GM23338 (cell line): ENCODE data around the gene CST9. TPM values are rescaled to one million over a fixed set of nuclear protein-coding genes. Genes with fewer than 3 reads are reported as not detected.

ENCODE experiments used
- ATAC-seq: fragments of 200-7000 bp; cut with Tn5 transposase; 3 replicates; pipeline ENCODE4 v1.9.1; 2020
- DNase-seq: peaks from one replicate; pipeline ENCODE4 v3.0.0-alpha.2; 2015; ENCODE audit warnings: low spot score
- H2AFZ ChIP-seq: fragments of 200-600 bp; sonication (generic); 2 replicates; pipeline ENCODE4 v1.8.0; 2016; ENCODE audit warnings: antibody characterized with exemption, mild to moderate bottlenecking, moderate library complexity
- H3F3A ChIP-seq: fragments of 200-600 bp; sonication (generic); replicated peaks from 2 replicates; pipeline ENCODE4 v1.8.0; 2017; ENCODE audit warnings: antibody characterized with exemption, mixed run types, low read depth
- H3K27ac ChIP-seq: fragments of 200-600 bp; sonication (generic); 2 replicates; pipeline ENCODE4 v1.6.1; 2016; ENCODE audit warnings: low read depth
- H3K27me3 ChIP-seq: fragments of 200-600 bp; sonication (generic); 2 replicates; pipeline ENCODE4 v1.8.0; 2016; ENCODE audit warnings: mild to moderate bottlenecking, mixed run types, moderate library complexity; ENCODE audit not compliant: insufficient read depth
- H3K36me3 ChIP-seq: fragments of 200-600 bp; sonication (generic); 2 replicates; pipeline ENCODE4 v1.8.0; 2016; ENCODE audit warnings: mild to moderate bottlenecking; ENCODE audit not compliant: insufficient read depth
- H3K4me1 ChIP-seq: fragments of 200-600 bp; sonication (generic); 2 replicates; pipeline ENCODE4 v1.8.0; 2016; ENCODE audit warnings: mild to moderate bottlenecking, moderate library complexity; ENCODE audit not compliant: insufficient read depth
- H3K4me2 ChIP-seq: fragments of 200-600 bp; sonication (generic); 2 replicates; pipeline ENCODE4 v1.7.1; 2017; ENCODE audit warnings: mixed run types
- H3K4me3 ChIP-seq: fragments of 200-600 bp; sonication (generic); 2 replicates; pipeline ENCODE4 v1.6.1; 2016; ENCODE audit warnings: mixed run types
- H3K79me2 ChIP-seq: fragments of 200-600 bp; sonication (generic); replicated peaks from 2 replicates; pipeline ENCODE4 v1.8.0; 2017; ENCODE audit warnings: mild to moderate bottlenecking; ENCODE audit not compliant: insufficient read depth
- H3K9me2 ChIP-seq: fragments of 200-600 bp; sonication (generic); 2 replicates; pipeline ENCODE4 v1.8.0; 2017; ENCODE audit not compliant: insufficient read depth
- H4K20me1 ChIP-seq: fragments of 200-600 bp; sonication (generic); replicated peaks from 2 replicates; pipeline ENCODE4 v1.8.0; 2017; ENCODE audit warnings: mild to moderate bottlenecking; ENCODE audit not compliant: insufficient read depth
- H3K27ac Mint-ChIP-seq: 2 replicates; pipeline ENCODE4 v1.8.0; 2020; ENCODE audit warnings: inconsistent platforms, mild to moderate bottlenecking, moderate library complexity, mixed read lengths
- H3K27me3 Mint-ChIP-seq: 3 replicates; pipeline ENCODE4 v1.8.0; 2022; ENCODE audit warnings: low read depth, mild to moderate bottlenecking, moderate library complexity, mixed read lengths, inconsistent platforms; ENCODE audit not compliant: insufficient read depth, poor library complexity
- H3K36me3 Mint-ChIP-seq: 3 replicates; pipeline ENCODE4 v1.8.0; 2021; ENCODE audit warnings: low read depth, mild to moderate bottlenecking, inconsistent platforms, moderate library complexity, mixed read lengths
- H3K4me1 Mint-ChIP-seq: 3 replicates; pipeline ENCODE4 v1.8.0; 2020; ENCODE audit warnings: mild to moderate bottlenecking, inconsistent platforms, mixed read lengths
- H3K4me3 Mint-ChIP-seq: 3 replicates; pipeline ENCODE4 v1.8.0; 2021; ENCODE audit warnings: moderate library complexity, mild to moderate bottlenecking, inconsistent platforms, mixed read lengths
- H3K9me3 Mint-ChIP-seq: 3 replicates; pipeline ENCODE4 v1.8.0; 2020; ENCODE audit warnings: moderate library complexity, mild to moderate bottlenecking, inconsistent platforms, mixed read lengths
- CREB1 ChIP-seq: fragments of 250-450 bp; sonication (Bioruptor Pico); IDR thresholded peaks from 2 replicates; pipeline ENCODE4 v1.5.0; 2020; ENCODE audit warnings: low read depth, mild to moderate bottlenecking, moderate library complexity
- EZH2 ChIP-seq: fragments of 200-600 bp; sonication (generic); IDR thresholded peaks from one replicate; pipeline ENCODE4 v1.8.0; 2017; ENCODE audit warnings: antibody characterized with exemption, mild to moderate bottlenecking, low read depth; ENCODE audit not compliant: unreplicated experiment
- EZH2phosphoT487 ChIP-seq: fragments of 200-600 bp; sonication (generic); IDR thresholded peaks from one replicate; pipeline ENCODE4 v1.8.1; 2018; ENCODE audit warnings: antibody characterized with exemption; ENCODE audit not compliant: unreplicated experiment
- JUNB ChIP-seq: IDR thresholded peaks from one replicate; pipeline ENCODE4 v1.6.1; 2016; ENCODE audit warnings: antibody characterized with exemption; ENCODE audit not compliant: unreplicated experiment
- NANOG ChIP-seq: IDR thresholded peaks from 2 replicates; pipeline ENCODE4 v1.6.1; 2016; ENCODE audit warnings: antibody characterized with exemption, borderline replicate concordance
- POLR2AphosphoS5 ChIP-seq: IDR thresholded peaks from 2 replicates; pipeline ENCODE4 v1.6.1; 2016; ENCODE audit warnings: antibody characterized with exemption, low read depth
- STAT1 ChIP-seq: IDR thresholded peaks from one replicate; pipeline ENCODE4 v1.6.1; 2016; ENCODE audit warnings: antibody characterized with exemption; ENCODE audit not compliant: unreplicated experiment
- ZNF331 ChIP-seq: fragments of 250-450 bp; sonication (Bioruptor Pico); IDR thresholded peaks from 2 replicates; pipeline ENCODE4 v1.5.0; 2020; ENCODE audit warnings: low read depth, mild to moderate bottlenecking, moderate library complexity
- polyA plus RNA-seq: library from polyadenylated mRNA; unstranded; fragments of >200 nt; fragmentation: Nextera tagmentation; extraction: Ambion mirVana; gene quantifications from 2 replicates; pipeline ENCODE4 v1.2.1, GENCODE V29; 2016
- total RNA-seq: library from RNA; depleted of rRNA; stranded (reverse); fragments of >200 nt; shearing (Covaris generic); gene quantifications from 2 replicates; pipeline ENCODE4 v1.2.3, GENCODE V29; 2014
- TF ChIP-seq, protein P1 (sequence below): fragments of 250-450 bp; sonication (Bioruptor Pico); IDR thresholded peaks from 2 replicates; pipeline ENCODE4 v1.5.0; 2020; ENCODE audit warnings: mild to moderate bottlenecking, moderate library complexity
- TF ChIP-seq, protein P2 (sequence below), 2 experiments: fragments of 200-600 bp in 1 of 2; sonication (generic) in 1 of 2; conservative IDR thresholded peaks; 2 replicates each; pipeline versions ENCODE4 v1.5.1 to v1.6.1; 2016 to 2017; ENCODE audit warnings: antibody characterized with exemption in 2 of 2, low read depth in 2 of 2, mild to moderate bottlenecking in 2 of 2, moderate library complexity in 1 of 2

Gene CST9
- total and polyA plus RNA-seq, 2 experiments from 2014 or later, result not detected

DNA sequence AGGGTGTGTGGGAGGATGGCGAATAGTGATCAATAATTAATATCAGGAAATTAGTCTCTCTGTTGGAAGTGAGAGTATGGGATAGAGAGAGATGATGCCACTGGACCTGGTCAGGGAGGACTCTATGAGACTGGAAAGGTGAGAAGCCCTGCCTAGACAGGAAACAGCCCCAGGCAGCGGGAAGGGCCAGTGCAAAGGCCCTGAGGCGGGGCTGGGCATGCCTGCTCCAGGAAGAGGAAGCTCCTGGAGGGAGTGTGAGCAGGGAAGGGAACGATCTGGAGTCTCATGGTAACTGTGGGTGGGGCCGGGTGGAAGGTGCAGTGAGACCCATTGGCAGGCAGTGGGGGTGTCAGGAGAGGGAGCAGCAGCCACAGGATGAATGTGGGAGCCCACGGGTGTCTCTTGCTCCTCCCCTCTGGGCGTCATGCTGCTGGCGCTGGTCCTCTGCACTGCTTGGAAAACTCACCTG is 33.8 kb upstream of the CST9 start (continued):
- TF ChIP-seq, protein P1, sequence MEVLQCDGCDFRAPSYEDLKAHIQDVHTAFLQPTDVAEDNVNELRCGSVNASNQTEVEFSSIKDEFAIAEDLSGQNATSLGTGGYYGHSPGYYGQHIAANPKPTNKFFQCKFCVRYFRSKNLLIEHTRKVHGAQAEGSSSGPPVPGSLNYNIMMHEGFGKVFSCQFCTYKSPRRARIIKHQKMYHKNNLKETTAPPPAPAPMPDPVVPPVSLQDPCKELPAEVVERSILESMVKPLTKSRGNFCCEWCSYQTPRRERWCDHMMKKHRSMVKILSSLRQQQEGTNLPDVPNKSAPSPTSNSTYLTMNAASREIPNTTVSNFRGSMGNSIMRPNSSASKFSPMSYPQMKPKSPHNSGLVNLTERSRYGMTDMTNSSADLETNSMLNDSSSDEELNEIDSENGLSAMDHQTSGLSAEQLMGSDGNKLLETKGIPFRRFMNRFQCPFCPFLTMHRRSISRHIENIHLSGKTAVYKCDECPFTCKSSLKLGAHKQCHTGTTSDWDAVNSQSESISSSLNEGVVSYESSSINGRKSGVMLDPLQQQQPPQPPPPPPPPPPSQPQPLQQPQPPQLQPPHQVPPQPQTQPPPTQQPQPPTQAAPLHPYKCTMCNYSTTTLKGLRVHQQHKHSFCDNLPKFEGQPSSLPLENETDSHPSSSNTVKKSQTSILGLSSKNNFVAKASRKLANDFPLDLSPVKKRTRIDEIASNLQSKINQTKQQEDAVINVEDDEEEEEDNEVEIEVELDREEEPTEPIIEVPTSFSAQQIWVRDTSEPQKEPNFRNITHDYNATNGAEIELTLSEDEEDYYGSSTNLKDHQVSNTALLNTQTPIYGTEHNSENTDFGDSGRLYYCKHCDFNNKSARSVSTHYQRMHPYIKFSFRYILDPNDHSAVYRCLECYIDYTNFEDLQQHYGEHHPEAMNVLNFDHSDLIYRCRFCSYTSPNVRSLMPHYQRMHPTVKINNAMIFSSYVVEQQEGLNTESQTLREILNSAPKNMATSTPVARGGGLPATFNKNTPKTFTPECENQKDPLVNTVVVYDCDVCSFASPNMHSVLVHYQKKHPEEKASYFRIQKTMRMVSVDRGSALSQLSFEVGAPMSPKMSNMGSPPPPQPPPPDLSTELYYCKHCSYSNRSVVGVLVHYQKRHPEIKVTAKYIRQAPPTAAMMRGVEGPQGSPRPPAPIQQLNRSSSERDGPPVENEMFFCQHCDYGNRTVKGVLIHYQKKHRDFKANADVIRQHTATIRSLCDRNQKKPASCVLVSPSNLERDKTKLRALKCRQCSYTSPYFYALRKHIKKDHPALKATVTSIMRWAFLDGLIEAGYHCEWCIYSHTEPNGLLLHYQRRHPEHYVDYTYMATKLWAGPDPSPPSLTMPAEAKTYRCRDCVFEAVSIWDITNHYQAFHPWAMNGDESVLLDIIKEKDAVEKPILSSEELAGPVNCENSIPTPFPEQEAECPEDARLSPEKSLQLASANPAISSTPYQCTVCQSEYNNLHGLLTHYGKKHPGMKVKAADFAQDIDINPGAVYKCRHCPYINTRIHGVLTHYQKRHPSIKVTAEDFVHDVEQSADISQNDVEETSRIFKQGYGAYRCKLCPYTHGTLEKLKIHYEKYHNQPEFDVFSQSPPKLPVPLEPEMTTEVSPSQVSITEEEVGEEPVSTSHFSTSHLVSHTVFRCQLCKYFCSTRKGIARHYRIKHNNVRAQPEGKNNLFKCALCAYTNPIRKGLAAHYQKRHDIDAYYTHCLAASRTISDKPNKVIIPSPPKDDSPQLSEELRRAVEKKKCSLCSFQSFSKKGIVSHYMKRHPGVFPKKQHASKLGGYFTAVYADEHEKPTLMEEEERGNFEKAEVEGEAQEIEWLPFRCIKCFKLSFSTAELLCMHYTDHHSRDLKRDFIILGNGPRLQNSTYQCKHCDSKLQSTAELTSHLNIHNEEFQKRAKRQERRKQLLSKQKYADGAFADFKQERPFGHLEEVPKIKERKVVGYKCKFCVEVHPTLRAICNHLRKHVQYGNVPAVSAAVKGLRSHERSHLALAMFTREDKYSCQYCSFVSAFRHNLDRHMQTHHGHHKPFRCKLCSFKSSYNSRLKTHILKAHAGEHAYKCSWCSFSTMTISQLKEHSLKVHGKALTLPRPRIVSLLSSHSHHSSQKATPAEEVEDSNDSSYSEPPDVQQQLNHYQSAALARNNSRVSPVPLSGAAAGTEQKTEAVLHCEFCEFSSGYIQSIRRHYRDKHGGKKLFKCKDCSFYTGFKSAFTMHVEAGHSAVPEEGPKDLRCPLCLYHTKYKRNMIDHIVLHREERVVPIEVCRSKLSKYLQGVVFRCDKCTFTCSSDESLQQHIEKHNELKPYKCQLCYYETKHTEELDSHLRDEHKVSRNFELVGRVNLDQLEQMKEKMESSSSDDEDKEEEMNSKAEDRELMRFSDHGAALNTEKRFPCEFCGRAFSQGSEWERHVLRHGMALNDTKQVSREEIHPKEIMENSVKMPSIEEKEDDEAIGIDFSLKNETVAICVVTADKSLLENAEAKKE, result no peak
- TF ChIP-seq CREB1 (CRISPR knock-in tag) (no peak), STAT1 (no peak), POLR2AphosphoS5 (no peak), ZNF331 (CRISPR knock-in tag) (no peak)

DNA sequence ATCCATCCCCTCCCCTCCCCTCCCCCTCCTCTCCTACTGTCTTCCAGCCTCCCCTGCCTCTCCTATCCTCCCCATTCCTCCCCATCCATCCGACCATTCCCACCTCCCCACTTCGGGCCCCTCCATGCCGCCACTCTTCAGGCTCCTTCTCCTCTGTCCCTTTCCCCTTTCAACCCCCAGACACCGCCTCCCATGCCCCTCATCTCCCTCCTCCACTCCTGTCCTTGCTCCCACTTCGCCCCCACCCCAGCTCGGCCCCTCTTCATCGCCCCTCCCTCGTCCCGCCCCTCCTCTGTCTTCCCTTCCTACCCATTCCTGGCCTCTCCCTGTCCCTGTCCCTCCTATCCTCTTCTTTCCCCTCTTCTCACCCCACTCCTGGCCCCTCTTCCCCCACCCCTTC is 32.6 kb upstream of the CST9 start:
- no peak overlapping the region for H2AFZ ChIP-seq
- peaks cover 3% of the 10 kb centered on the region; the same call in 1 of the 2 replicates for H3K9me2 ChIP-seq
- H3K36me3 ChIP-seq, result no peaks in the 10 kb centered on the region
- peaks cover 26% of the 10 kb centered on the region for H3K27me3 Mint-ChIP-seq
- peaks cover 22% of the 10 kb centered on the region for H3K4me1 Mint-ChIP-seq
- H3K4me2 ChIP-seq, result no peak overlapping the region
- H3K27me3 ChIP-seq, result peaks cover 12% of the 10 kb centered on the region
- no peak overlapping the region for H3K4me3 Mint-ChIP-seq
- no peak overlapping the region for H3K27ac Mint-ChIP-seq
- H3K36me3 Mint-ChIP-seq, result no peaks in the 10 kb centered on the region; the same call in 2 of the 3 replicates
- H3K9me3 Mint-ChIP-seq, result peaks cover 5% of the 10 kb centered on the region; the same call in 1 of the 3 replicates
- no peaks in the 10 kb centered on the region for H3K79me2 ChIP-seq
- peaks cover 6% of the 10 kb centered on the region; the same call in 1 of the 2 replicates for H3K4me1 ChIP-seq
- no peak overlapping the region for H3K4me3 ChIP-seq
- H4K20me1 ChIP-seq, result no peaks in the 10 kb centered on the region
- no peak overlapping the region for H3K27ac ChIP-seq
- H3F3A ChIP-seq, result no peaks in the 10 kb centered on the region
- no peak for DNase-seq
- ATAC-seq, result no peak
- no peak for TF ChIP-seq EZH2phosphoT487
- TF ChIP-seq NANOG, result no peak
- TF ChIP-seq, protein P2, sequence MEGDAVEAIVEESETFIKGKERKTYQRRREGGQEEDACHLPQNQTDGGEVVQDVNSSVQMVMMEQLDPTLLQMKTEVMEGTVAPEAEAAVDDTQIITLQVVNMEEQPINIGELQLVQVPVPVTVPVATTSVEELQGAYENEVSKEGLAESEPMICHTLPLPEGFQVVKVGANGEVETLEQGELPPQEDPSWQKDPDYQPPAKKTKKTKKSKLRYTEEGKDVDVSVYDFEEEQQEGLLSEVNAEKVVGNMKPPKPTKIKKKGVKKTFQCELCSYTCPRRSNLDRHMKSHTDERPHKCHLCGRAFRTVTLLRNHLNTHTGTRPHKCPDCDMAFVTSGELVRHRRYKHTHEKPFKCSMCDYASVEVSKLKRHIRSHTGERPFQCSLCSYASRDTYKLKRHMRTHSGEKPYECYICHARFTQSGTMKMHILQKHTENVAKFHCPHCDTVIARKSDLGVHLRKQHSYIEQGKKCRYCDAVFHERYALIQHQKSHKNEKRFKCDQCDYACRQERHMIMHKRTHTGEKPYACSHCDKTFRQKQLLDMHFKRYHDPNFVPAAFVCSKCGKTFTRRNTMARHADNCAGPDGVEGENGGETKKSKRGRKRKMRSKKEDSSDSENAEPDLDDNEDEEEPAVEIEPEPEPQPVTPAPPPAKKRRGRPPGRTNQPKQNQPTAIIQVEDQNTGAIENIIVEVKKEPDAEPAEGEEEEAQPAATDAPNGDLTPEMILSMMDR (conservative IDR thresholded peaks at IDR 0.05; ENCODE audit: low read depth in 2 of 2), result no peak
- no peak for TF ChIP-seq JUNB
- no peak for TF ChIP-seq EZH2
